SH-SY5Y (cell line): Measurements from ENCODE around the gene SYNE2.

Experiments used
- GATA2 ChIP-seq: IDR thresholded peaks from 2 replicates; pipeline ENCODE4 v1.6.1; 2011; ENCODE audit warnings: mild to moderate bottlenecking, low read depth, low read length
- GATA3 ChIP-seq: IDR thresholded peaks from 2 replicates; pipeline ENCODE4 v1.6.1; 2011; ENCODE audit warnings: low read depth, mild to moderate bottlenecking, low read length, moderate library complexity

GRCh38 chr14:63893701-63894458 is 41.1 kb downstream of the SYNE2 start:
- TF ChIP-seq GATA3, result no peak
- TF ChIP-seq GATA2, result no peak
